ENCODE data around the gene PTPRT. TPM values are rescaled to one million over a fixed set of nuclear protein-coding genes. Genes with fewer than 3 reads are reported as not detected.

PTPRT gene
- total and polyA plus RNA-seq, 12 donors, result 0.04 to 0.53 (median 0.22) TPM; not detected in 1

- Histone ChIP-seq H3K4me1 (peaks cover 7 to 43% (median 21%) of the 10 kb centered on the region in 9 donors), H3K27ac (no peak overlapping the region), H3K27me3 (no peaks in the 10 kb centered on the region), H3K36me3 (no peaks in the 10 kb centered on the region), H3K4me3 (no peak overlapping the region), H3K9me3 (no peaks in the 10 kb centered on the region)
- DNase-seq (no peak), ATAC-seq (no peak)
- TF ChIP-seq CTCF (IDR thresholded peaks at IDR 0.05), result no peak
- intact Hi-C loops (cut with DNase I), result no loop called here
- WGBS, 2 donors, result 88% methylated on average over 2 of the region's 2 CpGs
Observed at GRCh38 chr20:42341654-42342053, 848.1 kb downstream of the PTPRT start.

- peak overlapping the region in 2 of 10 donors; percentile 30 to 61 for H3K27ac ChIP-seq
- ATAC-seq (no peak), DNase-seq (no peak)
- 64 to 70% methylated on average over 4 of the region's 4 CpGs for WGBS, 2 donors
- intact Hi-C loops (cut with DNase I), result no loop called here
- H3K9me3 ChIP-seq, result peaks cover 0 to 4% (median 0%) of the 10 kb centered on the region in 11 donors
- no peaks in the 10 kb centered on the region for H3K27me3 ChIP-seq
- no peak overlapping the region for H3K4me3 ChIP-seq
- TF ChIP-seq CTCF (IDR thresholded peaks at IDR 0.05), result no peak
- H3K4me1 ChIP-seq, result peaks cover 7 to 43% (median 21%) of the 10 kb centered on the region in 9 donors
- no peaks in the 10 kb centered on the region for H3K36me3 ChIP-seq
Observed at GRCh38 chr20:42340368-42340767, 849.3 kb downstream of the PTPRT start.

- H3K4me3 ChIP-seq, result no peak overlapping the region
- no peaks in the 10 kb centered on the region for H3K36me3 ChIP-seq
- peak; percentile 25 to 67 for DNase-seq
- H3K9me3 ChIP-seq, result peaks cover 0 to 11% (median 0%) of the 10 kb centered on the region in 11 donors
- peaks cover 7 to 43% (median 21%) of the 10 kb centered on the region in 9 donors for H3K4me1 ChIP-seq
- WGBS, 2 donors, result 28 to 32% methylated on average over 5 of the region's 5 CpGs
- TF ChIP-seq CTCF (IDR thresholded peaks at IDR 0.05), result no peak
- ATAC-seq, result peak; percentile 68 to 96 (median 90)
- H3K27me3 ChIP-seq, result no peaks in the 10 kb centered on the region
- intact Hi-C loops (cut with DNase I), result no loop called here
- peak overlapping the region in 9 of 10 donors; percentile 36 to 77 (median 66) for H3K27ac ChIP-seq
Observed at GRCh38 chr20:42338294-42339201, 851.2 kb downstream of the PTPRT start.

- TF ChIP-seq CTCF (IDR thresholded peaks at IDR 0.05), result no peak
- DNase-seq, result no peak
- no peak for ATAC-seq
- Histone ChIP-seq H3K27me3 (no peaks in the 10 kb centered on the region), H3K4me3 (no peak overlapping the region), H3K9me3 (peaks cover 0 to 11% (median 0%) of the 10 kb centered on the region in 11 donors), H3K27ac (peak overlapping the region in 2 of 10 donors; percentile 67 to 77), H3K4me1 (peaks cover 7 to 43% (median 21%) of the 10 kb centered on the region in 9 donors), H3K36me3 (no peaks in the 10 kb centered on the region)
- WGBS, 2 donors, result 77 to 88% methylated on average over 1 of the region's 1 CpG
- intact Hi-C loops (cut with DNase I), result no loop called here
Observed at GRCh38 chr20:42336576-42336975, 853.1 kb downstream of the PTPRT start.

All from heart right ventricle (tissue), 16 donors.